Nephron (organoid): ENCODE data around the gene CPSF3.

ENCODE experiments used
- H3K27ac Mint-ChIP-seq, 3 experiments: 2 replicates each; pipeline ENCODE4 v1.8.0; 2020; ENCODE audit warnings: mixed read lengths in 3 of 3, mild to moderate bottlenecking in 2 of 3, moderate library complexity in 1 of 3
- H3K27me3 Mint-ChIP-seq: 2 replicates; pipeline ENCODE4 v1.8.0; 2021; ENCODE audit warnings: low read depth, mild to moderate bottlenecking, moderate library complexity, mixed read lengths
- H3K36me3 Mint-ChIP-seq: 2 replicates; pipeline ENCODE4 v1.8.0; 2020; ENCODE audit warnings: low read depth, mixed read lengths
- H3K4me1 Mint-ChIP-seq: 2 replicates; pipeline ENCODE4 v1.8.0; 2020; ENCODE audit warnings: mixed read lengths
- H3K4me3 Mint-ChIP-seq, 3 experiments: 2 replicates each; pipeline ENCODE4 v1.8.0; 2020; ENCODE audit warnings: mild to moderate bottlenecking in 3 of 3, mixed read lengths in 3 of 3, moderate library complexity in 2 of 3
- H3K9me3 Mint-ChIP-seq: 2 replicates; pipeline ENCODE4 v1.8.0; 2020; ENCODE audit warnings: mixed read lengths
- CTCF ChIP-seq, 3 experiments: fragments of 200-600 bp; sonication (generic); IDR thresholded peaks; one replicate each; pipeline ENCODE4 v1.5.0; 2021; ENCODE audit warnings: antibody characterized with exemption in 3 of 3; ENCODE audit not compliant: unreplicated experiment in 3 of 3

Gene CPSF3

GRCh38 chr2:9400268-9401058 is 23.0 kb upstream of the CPSF3 start:
- peaks cover 15% of the 10 kb centered on the region for H3K4me1 Mint-ChIP-seq
- no peaks in the 10 kb centered on the region for H3K27me3 Mint-ChIP-seq
- peak overlapping the region in 1 of 3 experiments; percentile 37 for H3K4me3 Mint-ChIP-seq
- no peak for TF ChIP-seq CTCF (IDR thresholded peaks at IDR 0.05; ENCODE audit: unreplicated experiment in 3 of 3)
- no peaks in the 10 kb centered on the region for H3K9me3 Mint-ChIP-seq
- peak overlapping the region; percentile 57 to 87 (median 72) for H3K27ac Mint-ChIP-seq
- peaks cover 35% of the 10 kb centered on the region for H3K36me3 Mint-ChIP-seq

GRCh38 chr2:9401059-9401547 is 22.4 kb upstream of the CPSF3 start:
- peaks cover 15% of the 10 kb centered on the region for H3K4me1 Mint-ChIP-seq
- no peaks in the 10 kb centered on the region for H3K9me3 Mint-ChIP-seq
- H3K27ac Mint-ChIP-seq: peak overlapping the region; percentile 57 to 72 (median 68)
- TF ChIP-seq CTCF (IDR thresholded peaks at IDR 0.05; ENCODE audit: unreplicated experiment in 3 of 3): no peak
- H3K4me3 Mint-ChIP-seq: no peak overlapping the region
- H3K27me3 Mint-ChIP-seq: no peaks in the 10 kb centered on the region
- H3K36me3 Mint-ChIP-seq: peaks cover 31% of the 10 kb centered on the region

GRCh38 chr2:9401646-9402371 is 21.6 kb upstream of the CPSF3 start:
- no peak for TF ChIP-seq CTCF (IDR thresholded peaks at IDR 0.05; ENCODE audit: unreplicated experiment in 3 of 3)
- no peaks in the 10 kb centered on the region for H3K9me3 Mint-ChIP-seq
- H3K27ac Mint-ChIP-seq: no peak overlapping the region
- H3K4me1 Mint-ChIP-seq: peaks cover 15% of the 10 kb centered on the region
- H3K4me3 Mint-ChIP-seq: no peak overlapping the region
- H3K36me3 Mint-ChIP-seq: peaks cover 30% of the 10 kb centered on the region
- no peaks in the 10 kb centered on the region for H3K27me3 Mint-ChIP-seq

- H3K36me3 Mint-ChIP-seq: peaks cover 34% of the 10 kb centered on the region
- no peaks in the 10 kb centered on the region for H3K27me3 Mint-ChIP-seq
- peak overlapping the region in 2 of 3 experiments; percentile 21 to 55 for H3K27ac Mint-ChIP-seq
- no peaks in the 10 kb centered on the region for H3K9me3 Mint-ChIP-seq
- peaks cover 11% of the 10 kb centered on the region for H3K4me1 Mint-ChIP-seq
- H3K4me3 Mint-ChIP-seq: no peak overlapping the region
- no peak for TF ChIP-seq CTCF (IDR thresholded peaks at IDR 0.05; ENCODE audit: unreplicated experiment in 3 of 3)
Measured at GRCh38 chr2:9403924-9404323, 19.5 kb upstream of the CPSF3 start.

- Mint-ChIP-seq H3K4me1 (peaks cover 6% of the 10 kb centered on the region), H3K4me3 (no peak overlapping the region), H3K27me3 (no peaks in the 10 kb centered on the region), H3K27ac (peak overlapping the region in 2 of 3 experiments; percentile 13 to 21), H3K36me3 (peaks cover 37% of the 10 kb centered on the region), H3K9me3 (no peaks in the 10 kb centered on the region)
- no peak for TF ChIP-seq CTCF (IDR thresholded peaks at IDR 0.05; ENCODE audit: unreplicated experiment in 3 of 3)
Measured at GRCh38 chr2:9404451-9404850, 19.0 kb upstream of the CPSF3 start.
